ENCODE results near the gene MMEL1. TPM values are rescaled to one million over a fixed set of nuclear protein-coding genes. Genes with fewer than 3 reads are reported as not detected.
A peak's percentile ranks its signal among the peaks of the same experiment; 100 is the strongest.

The MMEL1 gene
- total RNA-seq, 1 experiment from 2014 or later, result 2.8 TPM

DNA sequence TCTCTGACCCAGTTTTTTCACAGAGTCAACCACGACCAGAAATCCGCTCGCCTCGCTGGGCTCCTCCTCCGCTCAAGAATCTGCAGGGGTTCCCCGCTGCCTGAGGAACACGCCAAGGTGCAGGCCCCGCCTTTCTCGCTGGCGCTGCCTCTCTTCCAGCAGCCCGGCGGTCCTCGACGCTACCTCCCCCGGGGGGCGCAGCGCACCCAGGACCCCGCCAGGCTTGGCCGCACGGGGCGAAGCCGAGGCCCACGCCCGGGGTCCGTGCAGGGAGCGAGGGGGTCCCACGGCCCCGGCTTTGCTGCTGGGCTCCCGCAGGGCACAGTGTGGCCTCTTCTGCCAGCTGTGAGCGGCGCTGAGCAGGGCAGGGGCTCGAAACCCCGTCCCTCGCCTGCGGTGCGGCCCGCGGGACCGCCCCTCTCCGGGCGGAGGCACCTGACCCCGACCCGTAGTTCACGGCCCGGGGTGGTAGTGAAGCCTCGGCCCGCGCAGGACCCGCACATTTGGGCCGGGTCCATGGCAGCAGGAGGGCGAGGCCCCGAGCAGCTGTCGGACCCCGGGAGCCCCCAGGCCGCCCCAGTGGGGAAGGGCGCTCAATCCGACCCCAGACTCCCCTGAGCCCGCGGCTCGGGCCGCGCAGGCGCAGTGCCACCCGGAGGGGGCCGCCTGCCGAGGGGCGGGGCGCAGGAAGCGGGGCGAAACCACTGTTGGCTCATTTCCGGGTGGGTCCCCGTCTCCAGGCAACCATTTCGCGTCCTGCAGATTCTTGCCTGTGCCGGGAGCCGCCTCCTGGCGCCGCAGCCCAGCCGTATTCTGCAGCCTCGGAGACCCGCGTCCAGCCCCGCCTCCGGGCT, 10.0 kb upstream of the MMEL1 start:
- DNase-seq (ENCODE audit: low read depth), result peak; percentile 87

- no peak for DNase-seq (ENCODE audit: low read depth)
Measured at GRCh38 chr1:2642131-2642559, 9.3 kb upstream of the MMEL1 start.

- DNase-seq (ENCODE audit: low read depth), result no peak
Measured at GRCh38 chr1:2641381-2642130, 8.7 kb upstream of the MMEL1 start.

DNA sequence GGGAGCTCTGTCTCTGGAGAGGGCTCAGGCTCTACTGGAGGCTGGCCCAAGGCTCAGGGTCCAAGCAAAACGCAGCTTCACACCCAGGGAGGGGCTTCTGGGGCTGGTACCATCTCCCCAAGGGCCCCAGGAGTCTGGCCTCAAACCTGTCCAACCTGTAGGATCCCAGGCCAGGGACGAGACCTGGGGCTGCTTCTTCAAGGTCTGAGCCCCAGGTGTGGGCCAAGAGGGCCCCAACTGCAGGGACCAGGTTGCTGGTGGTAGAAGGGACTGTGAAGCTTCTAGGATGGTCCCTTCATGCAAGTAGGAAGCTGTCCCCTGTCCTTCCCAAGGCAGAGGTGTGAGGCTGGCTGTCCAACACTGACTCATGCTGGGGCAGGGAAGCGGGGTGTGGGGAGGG, 7.8 kb upstream of the MMEL1 start:
- DNase-seq (ENCODE audit: low read depth), result no peak

- no peak for DNase-seq (ENCODE audit: low read depth)
Measured at GRCh38 chr1:2639607-2640521, 7.0 kb upstream of the MMEL1 start.

- no peak for DNase-seq (ENCODE audit: low read depth)
Measured at GRCh38 chr1:2639203-2639602, 6.4 kb upstream of the MMEL1 start.

DNA sequence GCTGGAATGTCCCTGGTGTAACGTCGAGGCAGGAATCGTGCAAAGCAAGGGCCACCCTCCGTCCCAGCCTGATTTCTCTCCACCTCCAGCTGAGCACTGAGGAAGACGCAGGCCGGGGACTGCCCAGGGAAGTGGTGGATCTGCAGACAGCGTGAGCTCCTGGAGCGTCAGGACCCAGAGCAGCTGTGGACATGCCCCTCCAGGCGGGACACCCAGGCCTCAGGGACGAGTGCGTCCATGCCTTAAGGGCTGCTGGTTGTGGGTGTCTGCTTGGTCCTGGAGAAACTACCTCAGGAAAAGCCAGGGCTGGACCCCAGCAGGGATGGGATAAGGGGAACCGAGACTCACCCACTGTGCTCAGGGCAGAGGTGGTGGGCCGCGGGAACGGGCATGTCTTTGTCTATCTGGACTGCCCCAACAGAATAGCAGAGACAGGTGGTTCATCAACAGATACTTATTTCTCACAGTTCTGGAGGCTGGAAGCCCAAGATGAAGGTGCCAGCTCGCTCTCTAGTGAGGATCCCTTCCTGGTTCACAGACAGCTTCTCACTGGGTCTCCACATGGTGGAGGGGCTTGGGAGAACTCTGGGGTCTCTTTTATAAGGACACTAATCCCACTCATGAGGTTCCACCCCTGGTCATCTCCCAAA, 5.8 kb upstream of the MMEL1 start:
- no peak for DNase-seq (ENCODE audit: low read depth)

GRCh38 chr1:2637442-2638145, 4.8 kb upstream of the MMEL1 start:
- no peak for DNase-seq (ENCODE audit: low read depth)

DNA sequence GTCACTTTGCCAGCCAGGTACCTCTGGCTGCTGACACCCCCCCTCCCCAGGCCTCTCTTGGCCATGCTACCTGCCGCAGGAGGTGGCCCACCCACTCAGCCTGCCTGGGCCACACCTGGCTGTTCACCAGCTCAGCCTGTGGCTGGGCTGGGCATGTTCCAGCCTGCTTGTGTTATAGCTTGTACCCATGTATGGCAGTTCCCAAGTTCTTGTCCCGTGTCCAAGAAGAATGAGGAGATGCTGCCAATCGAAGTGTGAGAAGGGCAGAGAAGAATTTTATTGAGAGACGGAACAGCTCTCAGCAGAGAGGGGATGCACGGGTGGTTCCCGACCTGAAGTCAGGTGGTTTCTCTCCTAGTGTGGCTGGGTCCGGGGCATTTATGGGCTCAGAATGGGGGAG, 3.9 kb upstream of the MMEL1 start:
- DNase-seq (ENCODE audit: low read depth), result no peak

- DNase-seq (ENCODE audit: low read depth), result no peak
Measured at GRCh38 chr1:2635361-2636010, 2.7 kb upstream of the MMEL1 start.

GRCh38 chr1:2633936-2634491, 1.2 kb upstream of the MMEL1 start:
- DNase-seq (ENCODE audit: low read depth), result no peak

- no peak for DNase-seq (ENCODE audit: low read depth)
Measured at GRCh38 chr1:2633366-2633935, 635 bp upstream of the MMEL1 start.

GRCh38 chr1:2632051-2632430, 775 bp downstream of the MMEL1 start:
- no peak for DNase-seq (ENCODE audit: low read depth)

- no peak for DNase-seq (ENCODE audit: low read depth)
Measured at GRCh38 chr1:2631136-2632050, 1.4 kb downstream of the MMEL1 start.

DNA sequence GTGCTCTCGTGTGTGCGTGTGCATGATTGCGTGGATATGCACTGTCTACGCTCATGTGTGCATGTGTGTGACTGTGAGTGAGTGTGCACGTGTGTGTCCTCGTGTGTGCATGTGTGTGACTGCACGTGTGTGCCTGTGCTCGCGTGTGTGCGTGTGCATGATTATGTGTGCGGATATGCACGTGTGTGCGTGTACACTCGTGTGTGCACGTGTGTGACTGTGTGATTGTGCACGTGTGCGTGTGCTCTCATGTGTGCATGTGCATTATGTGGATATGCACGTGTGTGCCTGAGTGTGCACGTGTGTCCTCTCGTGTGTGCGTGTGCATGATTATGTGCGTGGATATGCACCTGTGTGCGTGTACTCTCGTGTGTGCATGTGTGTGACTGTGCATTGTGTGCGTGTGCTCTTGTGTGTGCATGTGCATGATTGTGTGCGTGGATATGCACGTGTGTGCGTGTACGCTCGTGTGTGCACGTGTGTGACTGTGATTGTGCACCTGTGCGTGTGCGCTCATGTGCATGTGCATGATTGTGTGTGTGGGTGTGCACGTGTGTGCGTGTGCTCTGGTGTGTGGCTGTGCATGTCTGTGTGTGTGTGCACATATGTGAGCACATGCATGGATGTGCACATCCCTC, 2.2 kb downstream of the MMEL1 start:
- DNase-seq (ENCODE audit: low read depth), result no peak

DNA sequence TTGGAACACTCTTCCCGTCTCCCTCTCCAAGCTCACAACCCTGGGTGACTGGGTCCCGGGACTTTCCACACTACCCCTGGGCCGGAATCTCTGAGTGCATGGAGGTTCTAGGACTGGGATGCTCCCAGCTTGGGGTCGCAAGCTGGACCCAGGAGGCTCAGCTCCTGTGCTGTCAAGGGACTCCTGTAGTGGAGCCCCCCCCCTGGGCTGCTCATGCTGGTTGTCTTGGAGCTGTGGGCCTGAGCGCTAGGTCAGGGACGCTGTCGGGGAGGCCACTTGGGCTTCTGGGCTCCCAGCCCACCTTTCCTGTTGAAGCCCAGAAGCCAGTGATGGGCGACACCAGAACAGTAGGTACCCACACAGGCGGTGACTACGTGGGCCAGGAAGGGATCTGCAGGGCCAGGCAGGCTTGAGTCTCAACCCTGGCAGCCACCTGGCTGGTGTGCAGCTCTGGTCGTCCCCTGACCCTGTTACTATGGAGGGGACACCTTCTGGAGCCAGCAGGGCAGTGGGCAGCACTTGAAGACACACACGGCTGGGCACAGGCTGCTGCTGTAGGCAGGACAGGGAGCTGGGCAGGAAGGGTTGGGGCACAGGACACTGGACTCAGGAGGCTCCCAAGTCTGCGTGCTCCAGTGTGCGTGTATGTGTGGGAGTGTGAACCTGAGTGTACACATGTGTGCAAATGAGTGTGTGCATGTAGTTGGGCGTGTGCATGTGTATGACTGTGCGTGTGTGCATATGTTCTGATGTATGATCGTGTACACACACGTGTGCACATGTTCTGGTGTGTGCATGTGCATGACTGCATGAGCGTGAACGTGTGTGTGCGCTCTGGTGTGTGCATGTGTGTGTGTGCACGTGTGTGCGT, 3.0 kb downstream of the MMEL1 start:
- no peak for DNase-seq (ENCODE audit: low read depth)

Measured in RPMI7951 (cell line).